Fibroblast of villous mesenchyme (primary cell): ENCODE results near the gene COMTD1. TPM values are rescaled to one million over a fixed set of nuclear protein-coding genes. Genes with fewer than 3 reads are reported as not detected.

Experiments
- DNase-seq: peaks from one replicate; pipeline ENCODE4 v3.0.0-alpha.2; 2010; ENCODE audit warnings: low read depth
- H3K4me3 ChIP-seq: 2 replicates; pipeline ENCODE4 v1.5.1; 2011; ENCODE audit warnings: low read depth, mild to moderate bottlenecking, low read length
- CTCF ChIP-seq: IDR thresholded peaks from 2 replicates; pipeline ENCODE4 v1.5.1; 2012; ENCODE audit warnings: low read depth, mild to moderate bottlenecking, low read length; ENCODE audit not compliant: insufficient read depth
- total RNA-seq: library from RNA; depleted of rRNA; stranded (reverse); fragments of >200 nt; gene quantifications from 2 replicates; pipeline ENCODE4 v1.2.3, GENCODE V29; 2012

Gene COMTD1
- total RNA-seq, 1 donor = 3.9 TPM

- no peak for TF ChIP-seq CTCF
- DNase-seq = peak; percentile 19
- no peak overlapping the region for H3K4me3 ChIP-seq
Observed at GRCh38 chr10:75261813-75262705, 26.3 kb upstream of the COMTD1 start.

GRCh38 chr10:75260990-75261389 is 25.2 kb upstream of the COMTD1 start:
- no peak overlapping the region for H3K4me3 ChIP-seq
- no peak for DNase-seq
- no peak for TF ChIP-seq CTCF

- no peak overlapping the region for H3K4me3 ChIP-seq
Observed at GRCh38 chr10:75254739-75255138, 19.0 kb upstream of the COMTD1 start.

GRCh38 chr10:75253281-75254220 is 17.8 kb upstream of the COMTD1 start:
- TF ChIP-seq CTCF = no peak
- no peak overlapping the region for H3K4me3 ChIP-seq
- no peak for DNase-seq

More at GRCh38 chr10:75254739-75255138, 19.0 kb upstream of the COMTD1 start:
- TF ChIP-seq CTCF = no peak
- DNase-seq = no peak

- no peak for TF ChIP-seq CTCF
- no peak overlapping the region for H3K4me3 ChIP-seq
- no peak for DNase-seq
Observed at GRCh38 chr10:75250934-75251333, 15.2 kb upstream of the COMTD1 start.

GRCh38 chr10:75247797-75248196 is 12.0 kb upstream of the COMTD1 start:
- DNase-seq = no peak
- TF ChIP-seq CTCF = no peak
- no peak overlapping the region for H3K4me3 ChIP-seq
